Measurements from ENCODE around the gene OXLD1. TPM values are rescaled to one million over a fixed set of nuclear protein-coding genes. Genes with fewer than 3 reads are reported as not detected.

OXLD1 gene
- total RNA-seq, 1 experiment from 2014 or later: 36.1 TPM

DNA sequence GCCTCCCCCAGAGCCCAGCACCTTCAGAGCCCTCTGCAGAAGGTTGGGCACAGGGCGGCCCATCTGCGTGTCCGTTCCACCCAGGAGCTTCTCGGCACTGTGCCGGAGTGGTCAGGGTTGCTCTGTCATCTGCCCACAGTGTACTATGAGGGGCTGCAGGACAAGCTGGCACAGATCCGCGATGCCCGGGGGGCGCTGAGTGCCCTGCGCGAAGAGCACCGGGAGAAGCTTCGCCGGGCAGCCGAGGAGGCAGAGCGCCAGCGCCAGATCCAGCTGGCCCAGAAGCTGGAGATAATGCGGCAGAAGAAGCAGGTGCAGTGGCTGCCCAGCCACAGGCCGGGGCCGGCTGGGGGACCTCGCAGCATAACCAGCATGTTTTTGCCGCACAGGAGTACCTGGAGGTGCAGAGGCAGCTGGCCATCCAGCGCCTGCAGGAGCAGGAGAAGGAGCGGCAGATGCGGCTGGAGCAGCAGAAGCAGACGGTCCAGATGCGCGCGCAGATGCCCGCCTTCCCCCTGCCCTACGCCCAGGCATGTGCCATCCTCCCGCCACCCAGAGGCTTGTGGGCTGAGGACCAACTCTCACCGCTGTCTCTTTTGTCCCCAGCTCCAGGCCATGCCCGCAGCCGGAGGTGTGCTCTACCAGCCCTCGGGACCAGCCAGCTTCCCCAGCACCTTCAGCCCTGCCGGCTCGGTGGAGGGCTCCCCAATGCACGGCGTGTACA is 30.0 kb upstream of the OXLD1 start:
- peaks cover 7% of the 10 kb centered on the region for H3K4me1 ChIP-seq (ENCODE audit: insufficient read depth, low read length, poor library complexity, severe bottlenecking)
- intact Hi-C loops (cut with micrococcal nuclease; ENCODE audit: unreplicated experiment): no loop called here
- H3K27me3 ChIP-seq (replicated peaks; ENCODE audit: insufficient read depth, low read depth, low read length, poor library complexity): no peaks in the 10 kb centered on the region
- H3K27ac ChIP-seq (ENCODE audit: low read depth, low read length, poor library complexity, severe bottlenecking): no peak overlapping the region
- no peaks in the 10 kb centered on the region for H3K9me3 ChIP-seq (ENCODE audit: low read depth, low read length, poor library complexity, severe bottlenecking)
- peaks cover 70% of the 10 kb centered on the region for H3K36me3 ChIP-seq (ENCODE audit: insufficient read depth, low read length, poor library complexity, severe bottlenecking)
- H3K4me3 ChIP-seq (ENCODE audit: low read depth, low read length, poor library complexity, severe bottlenecking): no peak overlapping the region
- BruUV-seq (replicated peaks): TSS peak; percentile 28
- CTCF ChIA-PET: no interaction called here
- no peak for TF ChIP-seq EZH2 (IDR thresholded peaks at IDR 0.05; ENCODE audit: borderline replicate concordance, low read depth, low read length, poor library complexity, severe bottlenecking)
- POLR2A ChIA-PET (ENCODE audit: low non-redundant PET): no interaction called here
- DNase-seq (ENCODE audit: low spot score): no peak

DNA sequence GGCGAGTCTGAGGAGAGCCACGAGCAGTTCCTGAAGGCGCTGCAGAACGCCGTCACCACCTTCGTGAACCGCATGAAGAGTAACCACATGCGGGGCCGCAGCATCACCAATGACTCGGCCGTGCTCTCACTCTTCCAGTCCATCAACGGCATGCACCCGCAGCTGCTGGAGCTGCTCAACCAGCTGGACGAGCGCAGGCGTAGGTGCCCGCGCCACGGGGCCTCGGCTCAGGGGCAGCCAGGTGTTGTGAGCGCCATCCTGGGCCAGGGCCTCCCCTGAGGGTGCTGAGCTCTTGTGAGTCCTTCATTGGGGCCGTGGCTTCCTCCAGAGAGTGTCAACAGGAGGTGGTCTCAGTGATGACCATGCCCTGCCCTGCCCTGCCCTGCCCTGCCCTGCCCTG is 29.4 kb upstream of the OXLD1 start:
- POLR2A ChIA-PET (ENCODE audit: low non-redundant PET): interaction anchor here (0.6 kb wide), 1 partner anchor 16 kb away, joined by 10 read pairs; no protein-coding TSS in a partner anchor

DNA sequence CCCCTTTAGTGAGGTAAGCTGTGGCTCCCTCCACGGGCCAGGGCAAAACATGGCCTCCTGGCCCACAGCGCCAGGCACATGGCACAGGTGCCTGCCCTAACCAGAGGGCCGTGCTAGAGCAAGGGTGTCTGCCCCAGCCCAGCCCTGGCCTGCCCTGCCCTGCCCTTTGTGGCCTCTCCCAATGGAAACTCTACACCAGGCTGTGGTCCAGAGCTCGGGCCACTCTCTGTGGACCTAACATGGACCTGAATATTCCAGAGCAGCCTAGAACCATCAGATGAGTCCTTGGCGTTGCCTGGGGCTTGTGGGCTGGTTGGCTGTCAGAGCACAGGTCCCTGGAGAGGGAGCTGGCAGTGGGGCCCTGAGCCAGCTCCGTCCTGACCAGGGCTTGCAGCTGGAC is 28.8 kb upstream of the OXLD1 start:
- no peak overlapping the region for H3K27ac ChIP-seq (ENCODE audit: low read depth, low read length, poor library complexity, severe bottlenecking)
- H3K36me3 ChIP-seq (ENCODE audit: insufficient read depth, low read length, poor library complexity, severe bottlenecking): peaks cover 72% of the 10 kb centered on the region
- DNase-seq (ENCODE audit: low spot score): no peak
- no peak overlapping the region for H3K4me3 ChIP-seq (ENCODE audit: low read depth, low read length, poor library complexity, severe bottlenecking)
- H3K27me3 ChIP-seq (replicated peaks; ENCODE audit: insufficient read depth, low read depth, low read length, poor library complexity): no peaks in the 10 kb centered on the region
- no peaks in the 10 kb centered on the region for H3K4me1 ChIP-seq (ENCODE audit: insufficient read depth, low read length, poor library complexity, severe bottlenecking)
- ChIA-PET CTCF (no interaction called here), POLR2A (ENCODE audit: low non-redundant PET) (interaction anchor here (0.6 kb wide), 1 partner anchor 17 kb away, joined by 10 read pairs; no protein-coding TSS in a partner anchor)
- no peak for TF ChIP-seq EZH2 (IDR thresholded peaks at IDR 0.05; ENCODE audit: borderline replicate concordance, low read depth, low read length, poor library complexity, severe bottlenecking)
- TF ChIP-seq, protein P1, sequence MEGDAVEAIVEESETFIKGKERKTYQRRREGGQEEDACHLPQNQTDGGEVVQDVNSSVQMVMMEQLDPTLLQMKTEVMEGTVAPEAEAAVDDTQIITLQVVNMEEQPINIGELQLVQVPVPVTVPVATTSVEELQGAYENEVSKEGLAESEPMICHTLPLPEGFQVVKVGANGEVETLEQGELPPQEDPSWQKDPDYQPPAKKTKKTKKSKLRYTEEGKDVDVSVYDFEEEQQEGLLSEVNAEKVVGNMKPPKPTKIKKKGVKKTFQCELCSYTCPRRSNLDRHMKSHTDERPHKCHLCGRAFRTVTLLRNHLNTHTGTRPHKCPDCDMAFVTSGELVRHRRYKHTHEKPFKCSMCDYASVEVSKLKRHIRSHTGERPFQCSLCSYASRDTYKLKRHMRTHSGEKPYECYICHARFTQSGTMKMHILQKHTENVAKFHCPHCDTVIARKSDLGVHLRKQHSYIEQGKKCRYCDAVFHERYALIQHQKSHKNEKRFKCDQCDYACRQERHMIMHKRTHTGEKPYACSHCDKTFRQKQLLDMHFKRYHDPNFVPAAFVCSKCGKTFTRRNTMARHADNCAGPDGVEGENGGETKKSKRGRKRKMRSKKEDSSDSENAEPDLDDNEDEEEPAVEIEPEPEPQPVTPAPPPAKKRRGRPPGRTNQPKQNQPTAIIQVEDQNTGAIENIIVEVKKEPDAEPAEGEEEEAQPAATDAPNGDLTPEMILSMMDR (conservative IDR thresholded peaks at IDR 0.05; ENCODE audit: low read depth, low read length): no peak
- H3K9me3 ChIP-seq (ENCODE audit: low read depth, low read length, poor library complexity, severe bottlenecking): no peaks in the 10 kb centered on the region
- intact Hi-C loops (cut with micrococcal nuclease; ENCODE audit: unreplicated experiment): no loop called here
- BruUV-seq (replicated peaks): no TSS peak

More for the DNA sequence above, 29.4 kb upstream of the OXLD1 start:
- DNase-seq (ENCODE audit: low spot score): no peak
- H3K9me3 ChIP-seq (ENCODE audit: low read depth, low read length, poor library complexity, severe bottlenecking): no peaks in the 10 kb centered on the region
- intact Hi-C loops (cut with micrococcal nuclease; ENCODE audit: unreplicated experiment): no loop called here
- no peak overlapping the region for H3K4me3 ChIP-seq (ENCODE audit: low read depth, low read length, poor library complexity, severe bottlenecking)
- peaks cover 1% of the 10 kb centered on the region for H3K4me1 ChIP-seq (ENCODE audit: insufficient read depth, low read length, poor library complexity, severe bottlenecking)
- peaks cover 69% of the 10 kb centered on the region for H3K36me3 ChIP-seq (ENCODE audit: insufficient read depth, low read length, poor library complexity, severe bottlenecking)
- BruUV-seq (replicated peaks): no TSS peak
- CTCF ChIA-PET: no interaction called here
- H3K27me3 ChIP-seq (replicated peaks; ENCODE audit: insufficient read depth, low read depth, low read length, poor library complexity): no peaks in the 10 kb centered on the region
- TF ChIP-seq, protein P1 (conservative IDR thresholded peaks at IDR 0.05; ENCODE audit: low read depth, low read length): no peak
- TF ChIP-seq EZH2 (IDR thresholded peaks at IDR 0.05; ENCODE audit: borderline replicate concordance, low read depth, low read length, poor library complexity, severe bottlenecking): no peak
- no peak overlapping the region for H3K27ac ChIP-seq (ENCODE audit: low read depth, low read length, poor library complexity, severe bottlenecking)

DNA sequence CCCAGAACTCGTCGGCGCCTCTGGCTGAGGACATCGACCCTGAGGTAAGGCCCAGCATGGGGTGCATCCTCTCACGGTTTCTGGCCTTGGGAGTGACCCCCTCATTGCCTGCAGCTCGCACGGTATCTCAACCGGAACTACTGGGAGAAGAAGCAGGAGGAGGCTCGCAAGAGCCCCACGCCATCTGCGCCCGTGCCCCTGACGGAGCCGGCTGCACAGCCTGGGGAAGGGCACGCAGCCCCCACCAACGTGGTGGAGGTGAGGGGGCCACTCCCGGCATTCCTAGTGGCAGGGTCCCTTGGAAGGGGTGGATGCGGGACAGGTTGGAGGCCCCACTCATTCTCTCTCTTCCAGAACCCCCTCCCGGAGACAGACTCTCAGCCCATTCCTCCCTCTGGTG is 28.4 kb upstream of the OXLD1 start:
- no TSS peak for BruUV-seq (replicated peaks)
- no peak overlapping the region for H3K4me3 ChIP-seq (ENCODE audit: low read depth, low read length, poor library complexity, severe bottlenecking)
- H3K36me3 ChIP-seq (ENCODE audit: insufficient read depth, low read length, poor library complexity, severe bottlenecking): peaks cover 76% of the 10 kb centered on the region
- intact Hi-C loops (cut with micrococcal nuclease; ENCODE audit: unreplicated experiment): no loop called here
- H3K27me3 ChIP-seq (replicated peaks; ENCODE audit: insufficient read depth, low read depth, low read length, poor library complexity): no peaks in the 10 kb centered on the region
- TF ChIP-seq, protein P1 (conservative IDR thresholded peaks at IDR 0.05; ENCODE audit: low read depth, low read length): no peak
- no peak for TF ChIP-seq EZH2 (IDR thresholded peaks at IDR 0.05; ENCODE audit: borderline replicate concordance, low read depth, low read length, poor library complexity, severe bottlenecking)
- no peaks in the 10 kb centered on the region for H3K9me3 ChIP-seq (ENCODE audit: low read depth, low read length, poor library complexity, severe bottlenecking)
- no peak for DNase-seq (ENCODE audit: low spot score)
- CTCF ChIA-PET: no interaction called here
- H3K4me1 ChIP-seq (ENCODE audit: insufficient read depth, low read length, poor library complexity, severe bottlenecking): no peaks in the 10 kb centered on the region
- H3K27ac ChIP-seq (ENCODE audit: low read depth, low read length, poor library complexity, severe bottlenecking): no peak overlapping the region
- POLR2A ChIA-PET (ENCODE audit: low non-redundant PET): no interaction called here

Measured in A673 (cell line).